Loucy (cell line): ENCODE results near the gene PTPRN2.
"Not testable (repeated sequence)": the region's sequence is repeated elsewhere in the genome, so short reads cannot be mapped to it uniquely, and the experiment has no call there.

Source experiments
- CTCF ChIP-seq: fragments of 200-600 bp; sonication (generic); conservative IDR thresholded peaks from 2 replicates; pipeline ENCODE4 v1.5.1; 2014; ENCODE audit warnings: mild to moderate bottlenecking, antibody characterized with exemption, low read length
- EZH2phosphoT487 ChIP-seq: fragments of 200-600 bp; IDR thresholded peaks from 2 replicates; pipeline ENCODE4 v1.6.1; 2018; ENCODE audit warnings: antibody characterized with exemption, mild to moderate bottlenecking, moderate library complexity, borderline replicate concordance

- not testable (repeated sequence) for TF ChIP-seq CTCF, EZH2phosphoT487
Observed at GRCh38 chr7:158203948-158204347, 383.7 kb downstream of the PTPRN2 start.
